Keratinocyte (primary cell): ENCODE measurements around the gene FGGY.

Source experiments
- EZH2 ChIP-seq: IDR thresholded peaks from one replicate; pipeline ENCODE4 v1.6.1; 2012; ENCODE audit warnings: inconsistent platforms, mild to moderate bottlenecking, low read length, moderate library complexity
- TF ChIP-seq, protein P1 (sequence below), 3 experiments: IDR thresholded peaks in 1 of 3; conservative IDR thresholded peaks in 1 of 3; optimal IDR thresholded peaks in 1 of 3; 2 replicates in 2 of 3; 3 replicates in 1 of 3; pipeline versions ENCODE3 to v1.5.1; 2011; ENCODE audit warnings: low read length in 3 of 3, mild to moderate bottlenecking in 3 of 3, moderate library complexity in 2 of 3, control low read depth in 1 of 3, inconsistent platforms in 1 of 3; ENCODE audit not compliant: insufficient read depth in 2 of 3; ENCODE audit errors: extremely low read depth in 1 of 3

DNA sequence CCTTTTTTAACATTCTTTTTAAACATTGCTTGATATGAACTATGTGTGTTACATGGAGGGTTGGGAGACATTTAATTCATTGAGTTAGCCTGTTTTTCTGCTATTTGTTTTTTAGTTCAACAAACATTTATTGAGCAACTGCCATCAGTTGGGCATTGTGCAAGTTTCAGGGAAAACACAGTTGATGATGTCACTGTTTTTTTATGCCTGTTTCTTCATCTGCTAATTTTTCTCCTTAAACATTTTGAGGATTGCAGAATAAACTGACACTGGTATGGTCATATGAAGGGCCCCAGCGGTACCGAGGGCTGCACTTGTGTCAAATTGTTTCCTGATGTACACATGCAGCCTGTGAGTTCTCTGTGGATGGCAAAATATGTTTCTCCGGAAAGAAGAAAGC lies 253.0 kb downstream of the FGGY start:
- TF ChIP-seq, protein P1, sequence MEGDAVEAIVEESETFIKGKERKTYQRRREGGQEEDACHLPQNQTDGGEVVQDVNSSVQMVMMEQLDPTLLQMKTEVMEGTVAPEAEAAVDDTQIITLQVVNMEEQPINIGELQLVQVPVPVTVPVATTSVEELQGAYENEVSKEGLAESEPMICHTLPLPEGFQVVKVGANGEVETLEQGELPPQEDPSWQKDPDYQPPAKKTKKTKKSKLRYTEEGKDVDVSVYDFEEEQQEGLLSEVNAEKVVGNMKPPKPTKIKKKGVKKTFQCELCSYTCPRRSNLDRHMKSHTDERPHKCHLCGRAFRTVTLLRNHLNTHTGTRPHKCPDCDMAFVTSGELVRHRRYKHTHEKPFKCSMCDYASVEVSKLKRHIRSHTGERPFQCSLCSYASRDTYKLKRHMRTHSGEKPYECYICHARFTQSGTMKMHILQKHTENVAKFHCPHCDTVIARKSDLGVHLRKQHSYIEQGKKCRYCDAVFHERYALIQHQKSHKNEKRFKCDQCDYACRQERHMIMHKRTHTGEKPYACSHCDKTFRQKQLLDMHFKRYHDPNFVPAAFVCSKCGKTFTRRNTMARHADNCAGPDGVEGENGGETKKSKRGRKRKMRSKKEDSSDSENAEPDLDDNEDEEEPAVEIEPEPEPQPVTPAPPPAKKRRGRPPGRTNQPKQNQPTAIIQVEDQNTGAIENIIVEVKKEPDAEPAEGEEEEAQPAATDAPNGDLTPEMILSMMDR (optimal IDR thresholded peaks at IDR 0.05 in 1 of 3, IDR thresholded peaks at IDR 0.05 in 1 of 3, conservative IDR thresholded peaks at IDR 0.05 in 1 of 3; ENCODE audit: extremely low read depth in 1 of 3, insufficient read depth in 2 of 3, low read length in 3 of 3): no peak
- no peak for TF ChIP-seq EZH2
